PC-9 (cell line): ENCODE measurements around the gene BPIFA1.

ENCODE experiments used
- EZH2 ChIP-seq: fragments of 200-600 bp; sonication (generic); IDR thresholded peaks from 2 replicates; pipeline ENCODE4 v1.8.0; 2017; ENCODE audit warnings: antibody characterized with exemption, low read depth
- TF ChIP-seq, protein P1 (sequence below): fragments of 200-600 bp; sonication (generic); conservative IDR thresholded peaks from 2 replicates; pipeline ENCODE4 v1.6.1; 2017; ENCODE audit warnings: mixed run types, antibody characterized with exemption, mild to moderate bottlenecking, moderate library complexity

DNA sequence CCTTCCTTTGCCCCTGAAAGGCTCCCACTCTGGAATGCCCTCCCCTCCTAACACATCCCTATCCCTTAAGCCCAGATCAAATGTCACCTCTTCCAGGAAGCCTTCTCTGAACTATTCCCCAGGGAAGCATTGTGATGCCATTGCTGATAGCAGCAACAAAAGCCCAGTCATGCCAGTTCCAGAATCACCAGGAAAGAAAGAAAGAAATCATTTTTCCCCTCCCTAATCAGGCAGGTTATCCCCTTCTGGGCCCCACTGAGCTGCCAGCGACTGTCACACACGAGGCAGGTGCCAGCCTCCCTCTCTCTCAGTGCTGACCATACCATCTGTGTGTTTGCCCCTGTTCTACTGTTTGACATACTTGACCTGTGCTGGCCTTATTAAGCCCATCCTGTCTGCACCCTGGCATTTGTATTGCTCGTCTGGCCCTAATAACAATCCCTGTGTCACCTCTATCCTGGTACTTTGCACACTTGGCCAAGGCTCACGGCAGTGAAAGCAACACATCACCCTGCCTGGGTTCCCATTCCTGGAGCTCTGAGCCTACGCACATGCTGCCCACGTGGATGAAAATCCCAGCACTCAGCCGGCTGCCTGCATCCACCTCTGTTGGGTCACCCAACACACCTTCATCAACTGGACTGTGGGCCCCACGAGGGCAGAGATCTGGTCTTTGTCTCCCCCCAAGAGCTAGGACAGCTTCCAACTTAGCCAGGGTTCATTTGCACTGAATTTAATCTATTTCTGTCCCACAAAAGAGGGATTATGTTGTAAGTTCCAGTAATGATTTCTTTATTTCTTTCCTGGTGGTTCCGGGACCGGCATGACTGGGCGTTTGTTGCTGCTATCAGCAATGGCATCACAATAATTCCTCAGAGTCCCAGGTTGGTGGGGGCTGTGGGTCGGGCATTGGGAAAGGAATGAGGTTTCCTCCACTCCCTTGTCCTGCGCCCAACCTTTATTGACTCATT, 42.0 kb downstream of the BPIFA1 start:
- TF ChIP-seq, protein P1, sequence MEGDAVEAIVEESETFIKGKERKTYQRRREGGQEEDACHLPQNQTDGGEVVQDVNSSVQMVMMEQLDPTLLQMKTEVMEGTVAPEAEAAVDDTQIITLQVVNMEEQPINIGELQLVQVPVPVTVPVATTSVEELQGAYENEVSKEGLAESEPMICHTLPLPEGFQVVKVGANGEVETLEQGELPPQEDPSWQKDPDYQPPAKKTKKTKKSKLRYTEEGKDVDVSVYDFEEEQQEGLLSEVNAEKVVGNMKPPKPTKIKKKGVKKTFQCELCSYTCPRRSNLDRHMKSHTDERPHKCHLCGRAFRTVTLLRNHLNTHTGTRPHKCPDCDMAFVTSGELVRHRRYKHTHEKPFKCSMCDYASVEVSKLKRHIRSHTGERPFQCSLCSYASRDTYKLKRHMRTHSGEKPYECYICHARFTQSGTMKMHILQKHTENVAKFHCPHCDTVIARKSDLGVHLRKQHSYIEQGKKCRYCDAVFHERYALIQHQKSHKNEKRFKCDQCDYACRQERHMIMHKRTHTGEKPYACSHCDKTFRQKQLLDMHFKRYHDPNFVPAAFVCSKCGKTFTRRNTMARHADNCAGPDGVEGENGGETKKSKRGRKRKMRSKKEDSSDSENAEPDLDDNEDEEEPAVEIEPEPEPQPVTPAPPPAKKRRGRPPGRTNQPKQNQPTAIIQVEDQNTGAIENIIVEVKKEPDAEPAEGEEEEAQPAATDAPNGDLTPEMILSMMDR, result no peak
- no peak for TF ChIP-seq EZH2
